ENCODE results near the gene SPPL2C.

DNA sequence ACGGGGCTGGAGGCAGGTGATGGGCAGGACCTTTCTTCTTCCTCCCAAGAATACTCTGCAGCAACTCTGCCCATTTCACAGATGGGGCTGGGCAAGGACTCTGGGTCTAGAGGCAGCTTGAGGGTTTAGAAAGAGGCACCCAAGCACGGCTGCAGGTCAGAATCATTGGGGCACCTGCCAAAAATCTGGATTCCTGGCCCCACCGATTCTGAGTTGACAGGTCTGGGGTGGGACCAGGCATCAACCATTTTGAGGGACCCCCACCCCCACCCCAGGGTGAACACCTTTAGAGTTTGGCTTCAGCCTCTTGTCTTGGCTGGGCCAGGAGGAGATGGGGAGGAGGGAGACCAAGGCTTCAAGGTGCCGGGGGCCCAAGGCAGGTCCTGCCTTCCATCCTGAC lies 5.3 kb downstream of the SPPL2C start:
- no peak for TF ChIP-seq CTCF (IDR thresholded peaks at IDR 0.05)
- no peak for TF ChIP-seq ZFX (IDR thresholded peaks at IDR 0.05; ENCODE audit: borderline replicate concordance)

Data from 22Rv1 (cell line).